Activated naive CD8-positive, alpha-beta T cell (primary cell): ENCODE data around the gene MRTFB.

Experiments
- H3K27ac Mint-ChIP-seq: one replicate; pipeline ENCODE4 v1.8.0; 2021; ENCODE audit warnings: mixed read lengths
- H3K27me3 Mint-ChIP-seq: one replicate; pipeline ENCODE4 v1.8.0; 2021; ENCODE audit warnings: mixed read lengths
- H3K36me3 Mint-ChIP-seq: one replicate; pipeline ENCODE4 v1.8.0; 2021; ENCODE audit warnings: mixed read lengths
- H3K4me1 Mint-ChIP-seq: one replicate; pipeline ENCODE4 v1.8.0; 2021; ENCODE audit warnings: low read depth, mixed read lengths
- H3K4me3 Mint-ChIP-seq: one replicate; pipeline ENCODE4 v1.8.0; 2021; ENCODE audit warnings: mild to moderate bottlenecking, mixed read lengths
- H3K9me3 Mint-ChIP-seq: one replicate; pipeline ENCODE4 v1.8.0; 2021; ENCODE audit warnings: low read depth, mixed read lengths

The MRTFB gene

DNA sequence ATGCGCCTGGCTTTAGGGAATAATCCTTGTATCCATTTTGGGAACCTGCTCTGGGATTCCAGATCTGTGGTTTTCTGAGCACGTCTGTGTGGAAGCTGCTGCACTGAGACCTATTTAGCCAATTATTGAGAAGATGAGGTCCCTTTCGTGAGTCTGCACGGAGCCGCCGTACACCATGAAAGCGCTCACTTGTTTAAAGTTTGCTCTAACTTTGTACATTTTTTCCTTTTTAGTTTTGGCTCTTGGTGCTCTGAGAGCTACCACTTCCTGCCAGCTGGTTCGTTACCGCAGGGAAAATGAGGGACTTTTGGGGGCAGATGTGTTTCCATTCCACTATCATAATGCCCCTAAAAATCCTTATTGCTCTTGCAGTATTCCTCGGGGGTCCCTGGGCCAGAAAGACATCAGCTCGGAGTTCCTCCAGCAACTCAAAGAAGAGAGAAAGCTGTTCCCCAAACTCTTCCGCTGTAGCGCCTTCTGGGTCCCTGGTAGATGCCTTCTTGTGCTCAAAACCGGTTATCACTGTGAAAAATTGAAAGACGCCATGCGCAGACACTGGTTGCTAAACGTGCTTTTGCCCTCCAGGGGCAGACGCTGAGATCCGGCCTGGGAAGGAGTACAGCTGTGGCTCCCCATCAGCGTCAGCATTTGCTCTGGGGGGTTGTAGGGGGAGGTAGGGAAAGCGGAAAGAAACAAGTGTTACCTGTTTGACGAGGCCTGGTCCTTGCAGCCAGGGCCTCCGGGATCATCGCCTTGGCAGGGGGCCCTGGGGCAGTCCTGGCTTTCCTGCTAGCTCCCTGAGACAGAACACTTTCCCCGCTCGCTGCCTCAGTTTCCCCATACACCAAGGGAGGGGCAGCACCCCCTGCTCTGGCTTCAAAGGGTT is 238.1 kb downstream of the MRTFB start:
- H3K4me3 Mint-ChIP-seq = peak overlapping the region; percentile 83
- no peaks in the 10 kb centered on the region for H3K27me3 Mint-ChIP-seq

DNA sequence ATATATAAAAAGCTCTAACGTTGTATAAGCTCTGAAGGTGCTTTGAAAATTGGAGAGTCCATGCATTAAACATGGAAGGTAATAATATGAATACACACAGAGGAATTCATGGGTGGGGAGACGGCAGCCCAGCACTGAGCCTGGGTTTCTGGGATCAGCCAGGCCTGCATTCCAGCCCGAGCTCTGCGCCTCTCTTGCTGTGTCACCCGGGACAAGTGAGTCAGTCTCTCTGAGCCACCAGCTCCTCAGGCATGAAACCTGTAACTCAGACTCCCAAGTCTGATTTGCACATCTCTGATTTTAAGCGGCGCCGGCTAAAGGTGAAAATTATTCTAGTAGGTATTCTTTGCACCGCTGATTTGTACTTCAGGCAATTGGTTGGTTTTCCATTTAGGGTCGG is 238.8 kb downstream of the MRTFB start:
- peaks cover 42% of the 10 kb centered on the region for H3K4me1 Mint-ChIP-seq
- peak overlapping the region; percentile 83 for H3K4me3 Mint-ChIP-seq
- H3K36me3 Mint-ChIP-seq = no peaks in the 10 kb centered on the region
- no peaks in the 10 kb centered on the region for H3K27me3 Mint-ChIP-seq
- H3K9me3 Mint-ChIP-seq = no peaks in the 10 kb centered on the region
- H3K27ac Mint-ChIP-seq = peak overlapping the region; percentile 91

More for the DNA sequence above, 238.1 kb downstream of the MRTFB start:
- Mint-ChIP-seq H3K27ac (peak overlapping the region; percentile 91), H3K4me1 (peaks cover 43% of the 10 kb centered on the region), H3K36me3 (no peaks in the 10 kb centered on the region), H3K9me3 (no peaks in the 10 kb centered on the region)

DNA sequence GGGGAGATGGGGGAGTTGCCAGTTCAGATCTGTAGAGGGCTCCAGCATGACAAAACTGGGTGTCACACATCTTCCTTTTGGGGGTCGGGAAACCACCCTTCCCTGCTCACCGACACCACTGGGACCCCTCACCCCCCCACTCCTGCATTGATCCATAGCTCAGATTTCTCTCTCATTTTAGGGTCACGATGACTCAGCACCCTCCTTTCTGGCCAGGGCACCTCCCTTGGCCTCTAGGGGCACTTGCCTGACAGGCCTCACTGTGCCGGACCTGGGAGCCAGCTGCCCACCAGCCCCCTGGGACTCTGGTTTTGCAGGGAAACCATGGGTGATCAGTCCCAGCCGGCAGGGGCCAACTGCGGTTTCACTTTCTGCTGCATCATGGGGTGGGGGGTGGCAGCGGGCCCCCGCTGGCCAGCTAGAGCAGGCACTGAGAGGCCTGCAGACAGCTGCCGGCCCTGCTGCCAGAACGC is 239.4 kb downstream of the MRTFB start:
- Mint-ChIP-seq H3K4me1 (peaks cover 41% of the 10 kb centered on the region), H3K36me3 (no peaks in the 10 kb centered on the region), H3K9me3 (no peaks in the 10 kb centered on the region), H3K27ac (no peak overlapping the region), H3K4me3 (no peak overlapping the region), H3K27me3 (no peaks in the 10 kb centered on the region)

DNA sequence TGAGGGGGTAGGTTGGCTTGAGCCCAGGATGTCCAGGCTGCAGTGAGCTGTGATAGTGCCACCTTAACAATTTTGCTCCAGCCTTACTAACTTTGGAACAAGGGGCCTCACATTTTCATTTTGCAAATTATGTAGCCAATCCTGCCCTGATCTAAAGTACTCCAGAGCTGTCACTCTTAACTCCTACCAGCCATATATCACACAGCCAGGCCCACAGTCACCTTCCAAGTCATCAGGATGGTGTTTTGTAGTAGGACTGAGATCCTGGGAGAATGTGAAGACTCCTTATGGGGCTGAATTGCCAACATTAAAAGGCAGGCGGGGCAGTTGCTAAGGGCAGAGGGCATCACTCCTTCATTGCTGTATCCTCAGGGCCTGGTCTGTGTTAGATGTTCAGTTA is 243.0 kb downstream of the MRTFB start:
- H3K4me3 Mint-ChIP-seq = no peak overlapping the region
- no peak overlapping the region for H3K27ac Mint-ChIP-seq
- H3K4me1 Mint-ChIP-seq = peaks cover 15% of the 10 kb centered on the region
- H3K27me3 Mint-ChIP-seq = no peaks in the 10 kb centered on the region
- H3K9me3 Mint-ChIP-seq = no peaks in the 10 kb centered on the region
- H3K36me3 Mint-ChIP-seq = peaks cover 2% of the 10 kb centered on the region

DNA sequence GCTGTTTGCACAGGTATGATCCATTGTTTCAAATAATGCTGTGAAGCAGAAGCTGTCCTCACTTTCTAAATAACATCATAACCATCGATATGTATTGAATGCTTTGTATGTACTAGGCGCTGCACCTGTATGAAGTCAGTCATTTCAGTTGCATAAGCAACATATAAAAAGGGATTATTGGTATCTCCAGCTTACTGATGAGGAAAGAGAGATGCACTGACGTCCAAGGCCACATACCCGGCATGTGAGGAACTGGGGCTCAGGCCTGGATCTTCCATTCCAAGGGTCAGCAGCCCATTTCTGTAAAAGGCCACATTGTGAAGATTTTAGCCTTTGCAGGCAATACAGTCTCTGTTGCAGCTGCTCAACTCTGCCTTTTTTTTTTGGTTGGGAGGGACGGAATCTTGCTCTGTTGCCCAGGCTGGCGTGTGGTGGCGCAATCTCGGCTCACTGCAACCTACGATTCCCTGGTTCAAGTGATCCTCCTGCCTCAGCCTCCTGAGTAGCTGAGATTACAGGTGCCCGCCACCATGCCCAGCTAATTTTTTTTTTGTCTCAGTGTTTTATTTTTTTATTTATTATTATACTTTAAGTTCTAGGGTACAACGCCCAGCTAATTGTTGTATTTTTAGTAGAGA is 244.7 kb downstream of the MRTFB start:
- Mint-ChIP-seq H3K27ac (no peak overlapping the region), H3K9me3 (no peaks in the 10 kb centered on the region), H3K27me3 (no peaks in the 10 kb centered on the region), H3K36me3 (peaks cover 2% of the 10 kb centered on the region), H3K4me1 (no peaks in the 10 kb centered on the region), H3K4me3 (no peak overlapping the region)
